ENCODE measurements around the gene ELFN1. TPM values are rescaled to one million over a fixed set of nuclear protein-coding genes. Genes with fewer than 3 reads are reported as not detected.

ELFN1 gene
- total RNA-seq, 1 experiment from 2014 or later: 0.69 TPM

GRCh38 chr7:1677206-1678080 lies 7.4 kb downstream of the ELFN1 start:
- Histone ChIP-seq H3K4me1 (ENCODE audit: insufficient read depth, low read length) (no peaks in the 10 kb centered on the region), H3K27me3 (ENCODE audit: low read length) (peaks cover 37% of the 10 kb centered on the region), H3K4me3 (ENCODE audit: low read length) (no peak overlapping the region), H3K9me3 (ENCODE audit: low read length) (no peaks in the 10 kb centered on the region), H3K79me2 (ENCODE audit: low read length) (no peaks in the 10 kb centered on the region), H3K9ac (ENCODE audit: low read length) (no peak overlapping the region), H3K9me2 (replicated peaks; ENCODE audit: low read length) (no peaks in the 10 kb centered on the region), H2AFZ (ENCODE audit: low read length) (no peak overlapping the region), H3F3A (ENCODE audit: low read length, unreplicated experiment) (no peaks in the 10 kb centered on the region), H3K4me2 (ENCODE audit: low read length) (no peak overlapping the region), H3K27ac (ENCODE audit: low read length) (no peak overlapping the region), H4K20me1 (ENCODE audit: low read length) (no peaks in the 10 kb centered on the region), H3K36me3 (ENCODE audit: low read depth, low read length) (no peaks in the 10 kb centered on the region)
- intact Hi-C loops (cut with micrococcal nuclease): no loop called here
- ATAC-seq (no peak), DNase-seq (no peak)
- ChIA-PET POLR2A (ENCODE audit: unreplicated experiment) (no interaction called here), CTCF (no interaction called here)
- BruUV-seq (replicated peaks): no TSS peak
- TF ChIP-seq EZH2 (IDR thresholded peaks at IDR 0.05; ENCODE audit: low read length, unreplicated experiment): no peak

GRCh38 chr7:1678081-1678543 lies 8.0 kb downstream of the ELFN1 start:
- Histone ChIP-seq H3K9ac (ENCODE audit: low read length) (no peak overlapping the region), H3K36me3 (ENCODE audit: low read depth, low read length) (no peaks in the 10 kb centered on the region), H3K9me2 (replicated peaks; ENCODE audit: low read length) (no peaks in the 10 kb centered on the region), H3F3A (ENCODE audit: low read length, unreplicated experiment) (no peaks in the 10 kb centered on the region), H3K9me3 (ENCODE audit: low read length) (no peaks in the 10 kb centered on the region), H3K27me3 (ENCODE audit: low read length) (peaks cover 34% of the 10 kb centered on the region), H3K4me1 (ENCODE audit: insufficient read depth, low read length) (no peaks in the 10 kb centered on the region), H3K79me2 (ENCODE audit: low read length) (no peaks in the 10 kb centered on the region), H2AFZ (ENCODE audit: low read length) (no peak overlapping the region), H4K20me1 (ENCODE audit: low read length) (no peaks in the 10 kb centered on the region), H3K27ac (ENCODE audit: low read length) (no peak overlapping the region), H3K4me2 (ENCODE audit: low read length) (no peak overlapping the region), H3K4me3 (ENCODE audit: low read length) (no peak overlapping the region)
- intact Hi-C loops (cut with micrococcal nuclease): no loop called here
- BruUV-seq (replicated peaks): no TSS peak
- CTCF ChIA-PET: no interaction called here
- ATAC-seq (no peak), DNase-seq (no peak)
- TF ChIP-seq EZH2 (IDR thresholded peaks at IDR 0.05; ENCODE audit: low read length, unreplicated experiment): no peak
- no peak for TF ChIP-seq EZH2phosphoT487 (IDR thresholded peaks at IDR 0.05; ENCODE audit: borderline replicate concordance, low read length)
- TF ChIP-seq CTCF (conservative IDR thresholded peaks at IDR 0.05; ENCODE audit: low read depth, low read length): no peak
- POLR2A ChIA-PET (ENCODE audit: unreplicated experiment): no interaction called here

- Histone ChIP-seq H3K27me3 (ENCODE audit: low read length) (peaks cover 34% of the 10 kb centered on the region), H3K9me3 (ENCODE audit: low read length) (no peaks in the 10 kb centered on the region), H3K36me3 (ENCODE audit: low read depth, low read length) (no peaks in the 10 kb centered on the region), H3K27ac (ENCODE audit: low read length) (no peak overlapping the region), H3K9ac (ENCODE audit: low read length) (no peak overlapping the region), H3K79me2 (ENCODE audit: low read length) (no peaks in the 10 kb centered on the region), H4K20me1 (ENCODE audit: low read length) (no peaks in the 10 kb centered on the region), H2AFZ (ENCODE audit: low read length) (no peak overlapping the region), H3F3A (ENCODE audit: low read length, unreplicated experiment) (no peaks in the 10 kb centered on the region), H3K4me1 (ENCODE audit: insufficient read depth, low read length) (no peaks in the 10 kb centered on the region), H3K9me2 (replicated peaks; ENCODE audit: low read length) (no peaks in the 10 kb centered on the region), H3K4me3 (ENCODE audit: low read length) (no peak overlapping the region), H3K4me2 (ENCODE audit: low read length) (no peak overlapping the region)
- CTCF ChIA-PET: no interaction called here
- DNase-seq (no peak), ATAC-seq (no peak)
- no peak for TF ChIP-seq EZH2 (IDR thresholded peaks at IDR 0.05; ENCODE audit: low read length, unreplicated experiment)
- no peak for TF ChIP-seq CTCF (conservative IDR thresholded peaks at IDR 0.05; ENCODE audit: low read depth, low read length)
- TF ChIP-seq EZH2phosphoT487 (IDR thresholded peaks at IDR 0.05; ENCODE audit: borderline replicate concordance, low read length): no peak
- BruUV-seq (replicated peaks): no TSS peak
- POLR2A ChIA-PET (ENCODE audit: unreplicated experiment): no interaction called here
- intact Hi-C loops (cut with micrococcal nuclease): no loop called here
These were observed 8.7 kb downstream of the ELFN1 start for GRCh38 chr7:1678571-1679325.
